Measurements from ENCODE around the gene EXD2. TPM values are rescaled to one million over a fixed set of nuclear protein-coding genes. Genes with fewer than 3 reads are reported as not detected.
"Not testable (repeated sequence)": the region's sequence is repeated elsewhere in the genome, so short reads cannot be mapped to it uniquely, and the experiment has no call there.

EXD2 gene
- total and polyA plus RNA-seq, 5 donors from 2014 or later = 4.2 to 7.9 (median 5.9) TPM

DNA sequence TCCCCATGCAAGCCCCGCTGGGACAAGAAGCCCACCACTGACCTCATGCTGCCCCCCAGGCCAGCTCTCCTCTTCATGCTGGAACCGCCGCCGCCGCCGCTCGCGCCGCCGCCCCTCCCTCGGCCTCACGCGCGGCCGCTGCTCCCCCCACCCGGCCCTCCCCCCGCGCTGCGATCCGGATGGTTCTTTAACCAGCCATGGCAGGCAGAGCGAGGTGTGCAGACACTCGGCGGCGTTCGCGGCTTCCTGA lies 38.5 kb upstream of the EXD2 start, which contains the start of gene DCAF5:
Gene DCAF5 (minus strand): TSS at position 218 of the 250 bp plus-strand sequence. CDS start 141 bp downstream, at position 77.
- Histone ChIP-seq H3K36me3 (ENCODE audit: control insufficient read depth, insufficient read depth, low read length) (peaks cover 10% of the 10 kb centered on the region), H3K4me3 (ENCODE audit: low read depth, low read length) (peak within 1 kb of the TSS; percentile 84), H3K27me3 (ENCODE audit: control insufficient read depth, insufficient read depth, low read length) (no peaks in the 10 kb centered on the region), H3K9me3 (ENCODE audit: control insufficient read depth in 2 of 2, low read length in 2 of 2) (no peaks in the 10 kb centered on the region), H3K27ac (ENCODE audit: insufficient read depth, low read length, poor library complexity, severe bottlenecking) (peak within 1 kb of the TSS; percentile 72), H3K4me1 (ENCODE audit: control insufficient read depth, insufficient read depth, low read length, poor library complexity, severe bottlenecking) (peaks cover 27% of the 10 kb centered on the region)
- ATAC-seq (ENCODE audit: low read depth in 2 of 2) (peak; percentile 95 to 96), DNase-seq (peak in 2 of 3 donors; percentile 89 to 92)
- H3K9me3 Mint-ChIP-seq = no peaks in the 10 kb centered on the region
- peaks cover 11% of the 10 kb centered on the region for H3K36me3 Mint-ChIP-seq
- peak within 1 kb of the TSS; percentile 86 to 96 (median 90) for H3K27ac Mint-ChIP-seq
- peaks cover 18 to 41% (median 27%) of the 10 kb centered on the region in 4 donors for H3K4me1 Mint-ChIP-seq
- H3K4me3 Mint-ChIP-seq = peak within 1 kb of the TSS; percentile 97 to 99 (median 98)
- H3K27me3 Mint-ChIP-seq = peaks cover 14% of the 10 kb centered on the region

DNA sequence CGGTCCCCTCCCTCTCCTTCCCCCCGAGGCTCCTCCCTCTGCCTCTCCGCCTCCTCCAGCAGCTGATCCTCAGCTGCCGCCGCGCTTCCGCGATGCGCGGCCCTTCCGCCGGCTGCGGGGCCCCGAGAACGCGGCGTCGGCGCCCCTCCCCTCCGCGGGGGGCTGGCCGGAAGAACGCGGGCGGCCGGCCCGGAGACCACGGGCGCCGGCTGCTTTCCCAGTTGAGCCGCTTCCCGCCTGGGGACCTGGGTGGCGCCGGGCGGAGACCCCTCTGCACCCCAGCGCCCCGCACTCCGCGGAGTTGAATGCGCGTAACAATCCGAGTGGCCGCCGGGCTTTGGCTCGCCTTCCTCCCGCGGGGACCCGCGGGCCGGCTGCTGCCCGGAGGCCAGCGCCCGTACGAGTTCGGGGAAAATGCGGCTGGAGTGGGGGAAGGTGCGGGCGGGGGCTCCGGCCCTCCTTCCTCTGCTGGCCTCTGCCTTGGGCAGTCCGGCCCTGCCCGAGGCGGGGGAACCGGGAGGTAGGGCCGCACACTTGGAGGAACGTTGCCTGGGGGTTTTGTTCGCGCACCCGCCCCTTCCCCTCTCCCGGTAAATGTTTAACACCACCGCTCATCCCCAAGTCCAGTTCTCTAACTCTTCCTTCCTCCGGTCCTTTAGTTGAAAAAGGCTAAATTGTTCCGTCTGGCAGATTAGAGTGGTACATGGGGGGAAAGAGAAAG lies 38.0 kb upstream of the EXD2 start:
- no peak for ATAC-seq (ENCODE audit: low read depth in 2 of 2)
- Mint-ChIP-seq H3K36me3 (peaks cover 11% of the 10 kb centered on the region), H3K4me1 (peaks cover 16 to 38% (median 24%) of the 10 kb centered on the region in 4 donors), H3K4me3 (peak overlapping the region; percentile 97 to 99 (median 98)), H3K9me3 (no peaks in the 10 kb centered on the region), H3K27me3 (peaks cover 19% of the 10 kb centered on the region), H3K27ac (peak overlapping the region; percentile 74 to 96 (median 90))
- Histone ChIP-seq H3K27me3 (ENCODE audit: control insufficient read depth, insufficient read depth, low read length) (no peaks in the 10 kb centered on the region), H3K9me3 (ENCODE audit: control insufficient read depth in 2 of 2, low read length in 2 of 2) (no peaks in the 10 kb centered on the region), H3K36me3 (ENCODE audit: control insufficient read depth, insufficient read depth, low read length) (peaks cover 10% of the 10 kb centered on the region), H3K4me1 (ENCODE audit: control insufficient read depth, insufficient read depth, low read length, poor library complexity, severe bottlenecking) (peaks cover 27% of the 10 kb centered on the region), H3K27ac (ENCODE audit: insufficient read depth, low read length, poor library complexity, severe bottlenecking) (peak overlapping the region; percentile 72), H3K4me3 (ENCODE audit: low read depth, low read length) (peak overlapping the region; percentile 69)
- DNase-seq = peak in 2 of 3 donors; percentile 11 to 97

DNA sequence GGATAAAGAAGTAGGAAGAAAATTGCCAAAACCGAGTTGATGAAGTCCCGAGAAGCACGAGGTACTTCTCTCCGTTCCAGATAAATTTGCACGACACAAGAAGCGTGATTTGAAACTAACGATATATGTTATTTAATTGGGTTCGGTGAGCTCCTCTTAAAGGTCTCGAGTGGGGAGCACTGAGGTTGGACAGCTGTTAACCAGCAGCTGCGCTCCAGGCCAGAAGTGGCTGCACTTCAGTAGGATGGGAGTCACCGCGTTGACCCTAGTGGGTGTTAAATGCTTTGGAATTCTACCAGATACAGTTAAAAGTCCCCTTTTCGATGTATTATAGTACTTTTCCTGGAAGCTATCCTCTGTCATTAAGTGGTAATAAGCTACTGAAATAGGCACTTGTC lies 37.4 kb upstream of the EXD2 start:
- Histone ChIP-seq H3K4me3 (ENCODE audit: low read depth, low read length) (peak overlapping the region; percentile 69), H3K4me1 (ENCODE audit: control insufficient read depth, insufficient read depth, low read length, poor library complexity, severe bottlenecking) (peaks cover 27% of the 10 kb centered on the region), H3K9me3 (ENCODE audit: control insufficient read depth in 2 of 2, low read length in 2 of 2) (no peaks in the 10 kb centered on the region), H3K36me3 (ENCODE audit: control insufficient read depth, insufficient read depth, low read length) (peaks cover 6% of the 10 kb centered on the region), H3K27ac (ENCODE audit: insufficient read depth, low read length, poor library complexity, severe bottlenecking) (peak overlapping the region; percentile 70), H3K27me3 (ENCODE audit: control insufficient read depth, insufficient read depth, low read length) (peaks cover 2% of the 10 kb centered on the region)
- DNase-seq = peak in 1 of 3 donors; percentile 10
- H3K27me3 Mint-ChIP-seq = peaks cover 25% of the 10 kb centered on the region
- H3K4me3 Mint-ChIP-seq = peak overlapping the region; percentile 93 to 99 (median 96)
- ATAC-seq (ENCODE audit: low read depth in 2 of 2) = no peak
- peaks cover 6% of the 10 kb centered on the region for H3K36me3 Mint-ChIP-seq
- peaks cover 15 to 33% (median 21%) of the 10 kb centered on the region in 4 donors for H3K4me1 Mint-ChIP-seq
- peak overlapping the region; percentile 74 to 96 (median 90) for H3K27ac Mint-ChIP-seq
- H3K9me3 Mint-ChIP-seq = no peaks in the 10 kb centered on the region

DNA sequence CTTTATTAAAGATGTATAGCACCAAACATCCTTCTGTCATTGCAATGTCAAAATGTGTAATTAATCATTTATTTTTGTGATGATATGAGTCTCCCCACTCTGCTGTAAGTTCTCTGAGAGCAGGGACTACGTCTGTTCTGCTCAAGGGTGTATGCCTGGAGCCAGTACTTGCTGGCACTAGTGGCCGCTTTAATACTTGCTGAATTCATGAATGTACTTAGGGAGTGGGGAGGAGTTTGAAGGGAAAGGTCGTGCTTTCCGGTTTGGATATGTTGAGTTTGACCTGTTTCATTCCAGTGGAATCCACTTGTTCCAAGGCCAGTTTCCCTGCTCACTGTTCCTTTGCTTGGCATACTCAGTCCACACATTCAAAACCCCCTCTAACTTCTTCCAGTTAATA lies 36.5 kb upstream of the EXD2 start:
- Histone ChIP-seq H3K27me3 (ENCODE audit: control insufficient read depth, insufficient read depth, low read length) (peaks cover 9% of the 10 kb centered on the region), H3K27ac (ENCODE audit: insufficient read depth, low read length, poor library complexity, severe bottlenecking) (no peak overlapping the region), H3K4me1 (ENCODE audit: control insufficient read depth, insufficient read depth, low read length, poor library complexity, severe bottlenecking) (peaks cover 27% of the 10 kb centered on the region), H3K36me3 (ENCODE audit: control insufficient read depth, insufficient read depth, low read length) (no peaks in the 10 kb centered on the region), H3K9me3 (ENCODE audit: control insufficient read depth in 2 of 2, low read length in 2 of 2) (no peaks in the 10 kb centered on the region), H3K4me3 (ENCODE audit: low read depth, low read length) (no peak overlapping the region)
- peaks cover 25% of the 10 kb centered on the region for H3K27me3 Mint-ChIP-seq
- peak in 1 of 3 donors; percentile 18 for DNase-seq
- H3K27ac Mint-ChIP-seq = no peak overlapping the region
- H3K9me3 Mint-ChIP-seq = no peaks in the 10 kb centered on the region
- no peak for ATAC-seq (ENCODE audit: low read depth in 2 of 2)
- H3K4me1 Mint-ChIP-seq = peaks cover 6 to 25% (median 13%) of the 10 kb centered on the region in 4 donors
- no peaks in the 10 kb centered on the region for H3K36me3 Mint-ChIP-seq
- H3K4me3 Mint-ChIP-seq = peak overlapping the region; percentile 4 to 94 (median 80)

DNA sequence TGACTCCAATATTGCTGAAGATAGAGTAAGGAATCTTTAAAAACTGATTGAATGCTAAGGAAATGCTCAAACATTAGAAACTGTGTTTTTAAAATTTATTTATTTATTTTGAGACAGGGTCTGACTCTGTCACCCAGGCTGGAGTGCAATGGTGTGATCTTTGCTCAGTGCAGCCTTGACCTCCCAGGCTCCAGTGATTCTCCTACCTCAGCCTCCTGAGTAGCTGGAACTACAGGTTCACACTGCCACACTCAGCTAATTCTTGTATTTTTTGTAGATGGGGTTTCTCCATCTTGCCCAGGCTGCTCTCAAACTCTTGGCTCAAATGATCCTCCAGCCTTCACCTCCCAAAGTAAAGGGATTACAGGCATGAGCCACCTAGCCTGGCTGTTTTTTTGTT lies 35.1 kb upstream of the EXD2 start:
- peaks cover 0 to 11% (median 3%) of the 10 kb centered on the region in 4 donors for H3K4me1 Mint-ChIP-seq
- Histone ChIP-seq H3K36me3 (ENCODE audit: control insufficient read depth, insufficient read depth, low read length) (no peaks in the 10 kb centered on the region), H3K9me3 (ENCODE audit: control insufficient read depth in 2 of 2, low read length in 2 of 2) (peaks cover 0 to 2% of the 10 kb centered on the region in 2 experiments), H3K27me3 (ENCODE audit: control insufficient read depth, insufficient read depth, low read length) (peaks cover 13% of the 10 kb centered on the region), H3K4me1 (ENCODE audit: control insufficient read depth, insufficient read depth, low read length, poor library complexity, severe bottlenecking) (peaks cover 12% of the 10 kb centered on the region), H3K4me3 (ENCODE audit: low read depth, low read length) (no peak overlapping the region), H3K27ac (ENCODE audit: insufficient read depth, low read length, poor library complexity, severe bottlenecking) (no peak overlapping the region)
- peak overlapping the region in 2 of 4 donors; percentile 21 to 26 for H3K4me3 Mint-ChIP-seq
- peaks cover 0 to under 1% (median 0%) of the 10 kb centered on the region in 7 donors for H3K9me3 Mint-ChIP-seq
- ATAC-seq (ENCODE audit: low read depth in 2 of 2) (no peak), DNase-seq (no peak)
- H3K27ac Mint-ChIP-seq = no peak overlapping the region
- H3K27me3 Mint-ChIP-seq = peaks cover 38% of the 10 kb centered on the region
- no peaks in the 10 kb centered on the region for H3K36me3 Mint-ChIP-seq

DNA sequence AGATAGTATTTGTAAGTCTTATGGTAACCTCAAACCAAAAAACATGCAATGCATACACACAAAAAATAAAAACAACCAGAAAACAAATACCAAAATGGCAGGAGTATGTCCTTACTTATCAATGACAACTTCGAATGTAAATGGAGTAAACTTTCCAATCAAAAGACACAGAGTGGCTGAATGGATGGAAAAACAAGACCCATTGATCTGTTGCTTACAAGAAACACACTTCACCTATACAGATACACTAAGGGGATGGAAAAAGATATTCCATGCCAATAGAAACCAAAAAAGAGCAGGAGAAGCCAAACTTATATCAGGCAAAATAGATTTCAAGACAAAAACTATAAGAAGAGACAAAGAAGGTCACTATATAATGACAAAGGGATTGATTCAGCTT lies 29.7 kb upstream of the EXD2 start:
- no peaks in the 10 kb centered on the region for H3K36me3 Mint-ChIP-seq
- H3K4me3 Mint-ChIP-seq = no peak overlapping the region
- Histone ChIP-seq H3K9me3 (ENCODE audit: control insufficient read depth in 2 of 2, low read length in 2 of 2) (peaks cover 11 to 12% of the 10 kb centered on the region in 2 experiments), H3K4me3 (ENCODE audit: low read depth, low read length) (no peak overlapping the region), H3K4me1 (ENCODE audit: control insufficient read depth, insufficient read depth, low read length, poor library complexity, severe bottlenecking) (no peaks in the 10 kb centered on the region), H3K27me3 (ENCODE audit: control insufficient read depth, insufficient read depth, low read length) (peaks cover 28% of the 10 kb centered on the region), H3K27ac (ENCODE audit: insufficient read depth, low read length, poor library complexity, severe bottlenecking) (no peak overlapping the region), H3K36me3 (ENCODE audit: control insufficient read depth, insufficient read depth, low read length) (no peaks in the 10 kb centered on the region)
- DNase-seq (no peak), ATAC-seq (ENCODE audit: low read depth in 2 of 2) (no peak)
- no peaks in the 10 kb centered on the region for H3K4me1 Mint-ChIP-seq
- peaks cover 1 to 17% (median 12%) of the 10 kb centered on the region in 7 donors for H3K9me3 Mint-ChIP-seq
- H3K27me3 Mint-ChIP-seq = peaks cover 62% of the 10 kb centered on the region
- no peak overlapping the region for H3K27ac Mint-ChIP-seq

DNA sequence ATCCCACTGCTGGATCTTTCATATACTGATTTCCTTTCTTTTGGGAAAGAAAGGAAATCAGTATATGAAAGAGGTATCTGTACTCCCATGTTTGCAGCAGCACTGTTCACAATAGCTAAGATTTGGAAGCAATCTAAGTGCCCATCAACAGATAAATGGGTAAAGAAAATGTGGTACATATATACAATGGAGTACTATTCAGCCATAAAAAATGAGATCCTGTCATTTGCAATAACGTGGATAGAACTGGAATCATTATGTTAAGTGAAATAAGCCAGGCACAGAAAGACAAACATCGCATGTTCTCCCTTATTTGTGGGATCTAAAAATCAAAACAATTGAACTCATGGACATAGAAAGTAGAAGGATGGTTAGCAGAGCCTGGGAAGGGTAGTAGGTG lies 25.5 kb upstream of the EXD2 start:
- H3K4me1 ChIP-seq (ENCODE audit: control insufficient read depth, insufficient read depth, low read length, poor library complexity, severe bottlenecking); DNase-seq; H3K36me3 ChIP-seq (ENCODE audit: control insufficient read depth, insufficient read depth, low read length); H3K4me3 Mint-ChIP-seq; H3K27ac Mint-ChIP-seq; H3K4me1 Mint-ChIP-seq; H3K27ac ChIP-seq (ENCODE audit: insufficient read depth, low read length, poor library complexity, severe bottlenecking); H3K36me3 Mint-ChIP-seq; H3K4me3 ChIP-seq (ENCODE audit: low read depth, low read length); ATAC-seq (ENCODE audit: low read depth in 2 of 2): not testable (repeated sequence)
- Histone ChIP-seq H3K9me3 (ENCODE audit: control insufficient read depth in 2 of 2, low read length in 2 of 2) (peaks cover 11 to 12% of the 10 kb centered on the region in 2 experiments), H3K27me3 (ENCODE audit: control insufficient read depth, insufficient read depth, low read length) (peaks cover 16% of the 10 kb centered on the region)
- peaks cover 34% of the 10 kb centered on the region for H3K27me3 Mint-ChIP-seq
- peaks cover 1 to 17% (median 12%) of the 10 kb centered on the region in 7 donors for H3K9me3 Mint-ChIP-seq

DNA sequence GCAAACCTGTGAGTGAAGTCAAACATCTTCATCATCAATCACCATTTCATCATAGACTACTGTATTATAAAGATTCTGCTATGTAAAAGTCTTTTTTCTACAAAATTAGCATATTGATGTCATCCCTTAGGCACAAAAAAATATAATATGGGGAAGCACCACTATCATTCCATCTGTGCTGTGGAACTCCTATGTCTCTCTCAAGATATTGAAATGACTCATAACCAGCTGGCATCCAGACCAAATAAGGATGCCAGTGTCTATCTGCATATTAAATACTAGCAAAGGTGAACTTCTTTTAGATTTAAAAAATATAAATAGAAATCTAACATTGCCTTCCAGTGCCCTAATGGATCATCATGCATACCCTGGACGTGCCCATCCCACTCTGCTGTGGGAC lies 20.5 kb upstream of the EXD2 start:
- Mint-ChIP-seq H3K27me3 (peaks cover 15% of the 10 kb centered on the region), H3K4me1 (no peaks in the 10 kb centered on the region), H3K4me3 (no peak overlapping the region), H3K36me3 (no peaks in the 10 kb centered on the region), H3K9me3 (peaks cover 0 to 1% (median 0%) of the 10 kb centered on the region in 7 donors), H3K27ac (no peak overlapping the region)
- no peaks in the 10 kb centered on the region for H3K9me3 ChIP-seq (ENCODE audit: control insufficient read depth in 2 of 2, low read length in 2 of 2)
- H3K4me1 ChIP-seq (ENCODE audit: control insufficient read depth, insufficient read depth, low read length, poor library complexity, severe bottlenecking) = no peaks in the 10 kb centered on the region
- no peaks in the 10 kb centered on the region for H3K36me3 ChIP-seq (ENCODE audit: control insufficient read depth, insufficient read depth, low read length)
- H3K4me3 ChIP-seq (ENCODE audit: low read depth, low read length) = no peak overlapping the region
- no peak for ATAC-seq (ENCODE audit: low read depth in 2 of 2)
- H3K27ac ChIP-seq (ENCODE audit: insufficient read depth, low read length, poor library complexity, severe bottlenecking) = no peak overlapping the region
- H3K27me3 ChIP-seq (ENCODE audit: control insufficient read depth, insufficient read depth, low read length) = peaks cover 4% of the 10 kb centered on the region
- DNase-seq = no peak
